HG02642 (cell line): ENCODE data around the gene RPS14.
"Not testable (repeated sequence)": the region's sequence is repeated elsewhere in the genome, so short reads cannot be mapped to it uniquely, and the experiment has no call there.

Experiments used
- ATAC-seq: cut with Tn5 transposase; IDR thresholded peaks from one replicate; pipeline ENCODE4 v1.9.1; 2021; ENCODE audit warnings: mild to moderate bottlenecking; ENCODE audit not compliant: unreplicated experiment, poor library complexity

Gene RPS14

DNA sequence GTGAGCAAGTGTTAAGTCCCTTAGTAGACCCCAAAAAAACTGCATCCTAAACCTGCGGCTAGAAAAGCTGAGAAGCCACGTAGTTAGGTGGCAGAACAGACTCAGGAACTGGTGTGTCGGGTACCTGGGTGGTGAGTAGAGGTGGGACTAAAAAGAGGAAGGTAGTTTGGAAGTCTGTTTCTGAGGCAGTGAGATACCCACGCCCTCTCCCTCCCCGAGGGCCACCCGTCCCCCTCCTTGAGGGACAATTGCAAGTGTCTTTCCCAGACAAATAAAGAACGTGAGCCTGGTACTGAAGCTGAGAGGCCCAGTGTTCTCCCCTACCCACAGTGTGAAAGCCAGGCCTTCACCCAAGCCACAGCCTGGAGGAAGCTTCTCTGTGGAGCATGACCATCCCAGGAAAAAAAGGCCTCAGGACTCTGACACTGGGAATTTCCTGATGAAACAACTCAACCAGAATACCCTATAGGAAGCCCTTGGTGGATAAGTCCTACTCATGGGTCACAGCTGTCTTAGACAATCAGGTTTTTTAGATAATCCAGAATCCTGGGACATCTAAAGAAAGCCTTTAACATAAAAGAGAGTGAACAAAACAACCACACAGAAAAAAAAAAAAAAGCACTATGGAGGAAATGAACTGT lies 29.8 kb downstream of the RPS14 start:
- ATAC-seq, result no peak

DNA sequence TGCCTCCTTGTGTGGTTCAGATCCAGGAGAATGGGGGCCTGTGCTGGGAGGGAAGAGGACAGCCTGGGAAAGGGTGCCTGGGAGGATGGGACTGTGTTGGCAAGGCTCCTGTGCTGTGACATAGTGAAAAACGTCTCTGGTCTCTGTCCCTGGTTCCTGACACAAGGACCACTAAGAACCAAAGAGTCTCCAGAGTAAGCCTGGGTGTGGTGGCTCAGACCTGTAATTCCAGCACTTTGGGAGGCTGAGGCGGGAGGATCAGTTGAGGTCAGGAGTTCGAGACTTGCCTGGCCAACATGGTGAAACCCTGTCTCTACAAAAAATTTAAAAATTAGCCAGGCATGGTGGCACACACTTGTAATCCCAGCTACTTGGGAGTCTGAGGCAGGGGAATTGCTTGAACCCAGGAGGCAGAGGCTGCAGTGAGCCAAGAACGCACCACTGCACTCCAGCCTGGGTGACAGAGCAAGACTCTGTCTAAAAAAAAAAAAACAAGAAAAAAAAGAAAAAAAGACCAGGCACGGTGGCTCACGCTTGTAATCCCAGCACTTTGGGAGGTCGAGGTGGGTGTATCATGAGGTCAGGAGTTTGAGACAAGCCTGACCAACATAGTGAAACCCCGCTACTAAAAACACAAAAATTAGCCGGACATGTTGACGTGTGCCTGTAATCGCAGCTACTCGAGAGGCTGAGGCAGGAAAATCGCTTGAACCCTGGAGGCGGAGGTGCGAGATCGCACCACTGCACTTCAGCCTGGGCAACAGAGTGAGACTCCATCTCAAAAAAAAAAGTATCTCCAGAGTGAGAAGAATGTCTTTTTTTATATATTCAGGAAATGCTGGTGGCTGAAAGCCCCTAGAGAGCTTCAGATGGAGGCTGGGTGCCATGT lies 35.4 kb downstream of the RPS14 start:
- not testable (repeated sequence) for ATAC-seq

DNA sequence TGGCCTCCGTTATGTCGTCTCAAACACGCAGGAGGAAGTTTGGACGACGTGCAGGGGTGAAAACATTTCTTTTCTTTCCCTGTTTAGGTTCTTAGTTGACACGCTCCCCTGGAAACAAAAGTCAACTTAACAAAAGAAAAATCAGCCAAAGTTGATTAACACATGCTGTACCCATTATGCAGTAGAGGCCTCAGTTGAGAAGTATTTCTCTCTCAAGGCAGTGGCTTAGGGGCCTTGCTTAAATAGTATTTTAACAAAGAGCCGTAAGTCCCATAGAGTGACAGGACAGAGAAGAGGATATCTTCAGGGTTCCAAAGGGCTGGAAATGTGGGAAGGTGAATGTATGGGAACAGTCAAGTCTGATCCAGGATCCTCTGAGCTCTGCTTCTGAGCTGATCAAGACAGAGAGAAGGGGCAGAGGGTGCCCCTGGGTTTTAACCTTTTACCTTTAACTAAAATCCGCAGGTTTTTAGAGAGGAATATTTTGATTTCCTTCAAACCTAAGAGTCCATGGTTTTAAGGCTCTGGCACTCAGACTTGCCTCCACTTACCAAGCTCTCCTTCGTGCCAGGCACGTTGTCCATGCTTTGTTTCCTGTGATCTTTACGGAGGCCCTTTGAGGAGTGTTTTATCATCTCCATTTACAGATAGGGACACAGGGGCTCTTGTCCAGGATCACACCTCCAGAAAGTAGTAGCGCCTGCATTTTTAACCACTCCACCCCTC lies 36.2 kb downstream of the RPS14 start:
- ATAC-seq, result no peak

DNA sequence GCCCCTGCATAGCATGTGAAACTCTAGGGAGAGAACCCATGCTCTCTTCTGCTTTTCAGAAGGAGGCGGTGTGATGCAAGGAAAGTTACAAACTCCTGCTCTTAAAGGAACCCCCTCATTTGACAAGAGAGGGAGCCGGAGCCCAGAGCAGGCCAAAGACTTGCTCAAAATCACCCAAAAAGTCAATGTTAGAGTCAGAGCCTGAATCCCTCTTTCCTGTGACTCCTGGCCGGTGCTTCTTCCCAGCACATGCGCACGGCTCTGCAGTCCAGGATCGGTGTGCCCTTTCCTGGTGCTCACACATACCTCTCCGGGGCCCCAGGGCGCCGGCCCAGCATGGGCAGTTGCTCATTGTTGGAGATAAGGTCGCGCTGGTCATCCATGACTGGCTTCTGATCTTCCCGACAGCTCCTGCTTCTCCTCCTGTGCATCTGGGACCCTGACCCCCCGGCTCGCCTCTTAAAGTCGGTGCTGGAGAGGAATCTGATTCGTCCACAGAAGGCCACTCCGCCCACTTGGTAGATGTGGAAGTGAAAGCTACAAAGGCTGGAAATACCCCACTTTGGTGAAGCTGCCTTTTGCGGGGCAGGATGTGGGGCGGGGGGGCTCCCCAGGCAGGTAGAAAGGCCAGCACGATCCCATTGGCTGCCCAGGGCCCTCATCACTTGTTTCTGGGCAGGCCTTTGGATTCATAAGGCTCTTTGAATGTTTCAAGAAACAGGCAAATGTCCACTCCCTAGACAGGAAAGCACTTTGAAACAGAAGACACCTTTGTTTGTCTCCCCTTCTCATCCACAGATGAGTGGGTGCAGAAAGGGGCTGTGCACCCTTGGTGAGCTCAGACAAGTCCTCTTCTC lies 37.0 kb downstream of the RPS14 start, which contains the start of gene CD74:
Gene CD74, minus strand, starts transcription at position 592 of the 857 bp plus-strand sequence. Its CDS starts 161 bp downstream, at position 431.
- peak; percentile 79 for ATAC-seq

DNA sequence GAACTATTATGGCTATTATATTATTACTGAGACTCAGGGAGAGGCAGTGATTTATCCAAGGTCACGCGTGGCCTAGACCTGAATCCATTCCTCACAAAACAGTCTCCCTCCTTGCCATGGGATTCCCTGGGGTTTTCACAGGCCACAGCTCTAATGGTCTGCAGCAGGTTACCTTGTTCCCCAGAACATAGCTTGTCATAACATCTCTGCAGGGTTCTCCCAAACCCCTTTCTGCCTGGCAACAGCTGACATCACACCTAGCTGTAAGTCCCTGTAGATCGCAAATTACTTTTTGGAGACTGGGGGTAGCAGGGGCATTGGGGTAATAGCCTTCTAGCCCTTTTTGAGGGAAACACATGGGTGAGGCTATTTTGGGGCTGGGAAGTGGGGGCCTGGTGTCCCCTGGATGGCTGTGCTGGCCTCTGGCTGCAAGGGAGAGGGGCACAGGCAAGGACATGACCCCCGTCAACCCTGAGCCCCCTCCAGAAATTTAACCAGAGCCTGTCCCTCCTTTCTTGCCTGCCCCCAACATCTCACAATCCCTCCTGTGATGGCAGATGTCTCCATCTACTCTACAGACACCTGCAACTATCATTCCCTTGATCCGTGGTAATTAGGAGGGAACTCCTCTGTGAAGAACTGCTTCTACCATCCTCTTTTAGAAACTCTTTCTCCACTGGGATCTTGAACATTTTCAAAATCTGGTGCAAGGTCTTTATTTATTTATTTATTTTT lies 38.1 kb downstream of the RPS14 start:
- no peak for ATAC-seq

DNA sequence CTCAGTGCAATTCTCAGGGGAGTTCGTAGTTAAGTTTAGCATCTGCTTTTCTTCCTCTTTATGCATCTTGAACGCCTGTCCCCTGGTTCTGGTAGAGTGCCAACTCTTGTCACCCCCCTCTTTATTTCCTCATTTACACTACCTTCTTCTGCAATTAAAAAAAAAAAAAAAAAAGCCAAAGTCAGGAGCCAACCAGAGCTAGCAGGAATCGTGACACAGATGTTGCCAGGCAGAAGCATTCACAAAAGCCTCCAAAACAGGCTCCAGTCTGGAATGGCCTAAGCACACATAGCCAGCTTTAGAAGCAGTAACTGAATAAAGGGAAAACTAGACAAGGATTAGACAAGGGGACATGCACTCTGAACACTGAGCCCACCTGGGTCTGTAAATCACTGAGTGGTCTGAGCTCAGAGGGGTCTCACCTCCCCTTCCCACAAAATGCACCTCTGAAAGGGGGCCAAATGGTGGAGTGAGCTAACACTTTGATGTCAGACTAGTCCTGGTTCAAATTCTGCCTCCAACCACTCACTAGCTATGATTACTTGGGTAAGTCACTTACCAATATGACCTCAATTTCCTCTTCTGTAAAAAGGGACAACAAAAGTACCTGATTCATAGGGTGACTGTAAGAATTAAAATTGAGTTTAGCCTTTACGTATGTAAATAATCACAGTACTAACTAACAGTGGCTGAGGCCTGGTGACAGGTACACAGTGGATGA lies 38.9 kb downstream of the RPS14 start:
- ATAC-seq, result no peak

DNA sequence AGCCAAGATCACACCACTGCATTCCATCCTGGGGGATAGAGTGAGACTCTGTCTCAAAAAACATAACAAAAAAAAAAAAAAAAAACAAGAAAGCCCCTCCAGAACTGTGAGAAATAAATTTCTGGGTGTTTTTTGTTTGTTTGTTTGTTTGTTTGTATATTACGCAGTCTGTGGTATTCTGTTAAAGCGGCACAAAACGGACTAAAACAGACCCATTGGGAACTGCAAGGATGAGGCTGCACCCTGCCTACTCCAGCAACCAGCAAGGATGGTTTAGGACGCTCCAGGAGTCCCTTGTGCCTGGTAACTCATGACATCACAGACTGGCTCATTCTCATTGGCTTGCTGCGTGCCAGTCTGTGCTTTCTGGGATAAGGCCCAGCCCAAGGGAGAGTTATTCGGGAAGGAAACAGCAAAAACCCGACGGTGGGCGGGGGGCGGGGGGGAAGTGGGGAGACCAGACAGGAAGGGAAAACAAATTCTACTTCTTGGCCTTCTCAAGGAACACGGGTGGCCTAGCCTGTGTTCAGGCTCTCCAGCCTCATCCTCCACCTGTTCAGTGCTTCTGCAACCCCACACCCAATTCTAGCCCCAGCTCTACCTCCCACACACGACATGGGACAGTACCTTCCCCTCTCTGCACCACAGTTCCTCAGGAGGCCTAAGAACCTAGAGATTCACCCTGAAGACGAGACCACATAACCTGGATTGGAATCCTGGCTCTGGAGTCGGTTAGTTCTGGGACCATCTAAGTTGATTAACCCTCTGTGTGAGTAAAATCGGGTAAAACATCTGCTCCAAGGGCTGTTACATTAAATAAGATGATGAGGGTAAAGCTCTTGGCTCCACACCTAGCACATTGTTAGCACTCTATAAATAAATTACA lies 39.7 kb downstream of the RPS14 start:
- peak; percentile 37 for ATAC-seq

DNA sequence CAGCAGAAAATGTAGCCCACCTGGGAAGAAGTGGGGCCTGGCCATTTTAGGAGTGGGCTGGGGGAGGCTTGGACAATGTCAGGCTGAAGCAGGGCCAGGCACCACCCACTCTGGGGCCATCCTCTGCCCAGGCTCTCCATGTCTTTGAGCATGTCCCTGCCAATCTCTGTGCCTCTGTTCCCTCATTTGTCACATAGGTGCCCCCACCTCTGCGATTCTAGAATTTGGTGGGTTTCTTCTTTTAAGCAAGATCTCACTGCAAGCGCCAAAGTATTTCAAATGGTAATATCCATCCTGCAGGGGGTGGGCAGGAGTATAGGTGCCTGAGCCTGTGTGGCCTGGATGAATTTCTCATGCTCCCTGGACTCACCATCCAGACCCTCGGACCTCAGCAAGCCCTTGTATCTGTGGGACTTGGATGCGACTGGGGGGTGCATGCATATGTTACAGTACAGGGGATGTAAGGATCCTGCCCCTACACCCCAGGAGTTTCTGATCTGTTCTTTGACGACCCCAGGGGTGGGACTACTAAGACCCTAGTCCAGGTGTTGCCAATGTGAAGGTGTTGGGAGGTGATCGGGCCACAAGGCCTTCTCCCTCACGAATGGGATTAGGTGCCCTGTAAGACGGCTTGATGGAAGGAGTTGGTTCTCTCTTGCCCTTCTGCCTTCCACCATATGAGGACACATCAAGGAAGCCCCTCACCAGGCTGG lies 41.2 kb downstream of the RPS14 start:
- no peak for ATAC-seq

DNA sequence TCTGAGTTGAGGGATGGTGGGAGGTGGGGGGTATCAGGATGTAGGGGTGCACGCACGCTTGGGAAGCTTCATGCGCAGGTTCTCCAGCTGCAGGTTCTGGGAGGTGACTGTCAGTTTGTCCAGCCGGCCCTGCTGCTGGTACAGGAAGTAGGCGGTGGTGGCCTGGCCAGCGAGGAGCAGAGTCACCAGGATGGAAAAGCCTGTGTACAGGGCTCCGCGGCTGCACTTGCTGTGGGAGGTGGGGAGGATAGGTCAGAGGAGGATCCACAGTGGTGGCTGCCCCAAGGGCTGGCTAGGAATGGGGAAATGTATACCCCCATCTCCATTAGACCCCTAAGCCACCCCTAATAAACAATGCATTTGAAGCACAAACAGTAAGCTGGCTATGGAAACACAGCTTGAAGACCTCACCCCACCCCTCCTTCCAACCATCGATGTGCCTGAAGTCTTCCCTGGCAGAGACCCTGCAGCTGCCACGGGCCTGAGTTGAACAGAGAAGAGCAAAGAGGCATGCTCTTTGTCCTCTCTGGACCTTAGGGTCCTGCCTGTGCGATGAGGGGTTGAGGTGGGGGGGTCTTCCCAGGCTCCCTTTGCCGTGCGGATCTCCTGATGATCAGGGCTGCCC lies 42.3 kb downstream of the RPS14 start:
- ATAC-seq, result no peak

DNA sequence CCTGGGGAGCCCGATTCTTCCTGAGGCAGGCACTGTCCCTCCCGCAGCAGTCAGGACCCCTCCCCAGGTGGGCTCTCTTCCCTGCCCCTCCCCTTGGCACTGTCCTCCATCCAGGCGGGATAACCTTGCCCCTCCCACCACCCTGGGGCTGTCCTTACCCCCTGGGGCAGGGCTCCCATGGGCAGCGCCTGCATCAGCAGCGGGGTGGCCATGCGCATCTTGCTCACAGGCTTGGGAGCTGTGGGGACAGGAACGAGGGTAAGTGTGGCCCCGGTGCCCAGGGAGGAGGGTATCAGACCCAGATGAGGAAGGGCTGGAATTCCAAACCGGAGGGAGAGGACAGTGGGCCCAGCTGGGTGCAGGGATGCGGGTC lies 42.8 kb downstream of the RPS14 start:
- ATAC-seq, result no peak

DNA sequence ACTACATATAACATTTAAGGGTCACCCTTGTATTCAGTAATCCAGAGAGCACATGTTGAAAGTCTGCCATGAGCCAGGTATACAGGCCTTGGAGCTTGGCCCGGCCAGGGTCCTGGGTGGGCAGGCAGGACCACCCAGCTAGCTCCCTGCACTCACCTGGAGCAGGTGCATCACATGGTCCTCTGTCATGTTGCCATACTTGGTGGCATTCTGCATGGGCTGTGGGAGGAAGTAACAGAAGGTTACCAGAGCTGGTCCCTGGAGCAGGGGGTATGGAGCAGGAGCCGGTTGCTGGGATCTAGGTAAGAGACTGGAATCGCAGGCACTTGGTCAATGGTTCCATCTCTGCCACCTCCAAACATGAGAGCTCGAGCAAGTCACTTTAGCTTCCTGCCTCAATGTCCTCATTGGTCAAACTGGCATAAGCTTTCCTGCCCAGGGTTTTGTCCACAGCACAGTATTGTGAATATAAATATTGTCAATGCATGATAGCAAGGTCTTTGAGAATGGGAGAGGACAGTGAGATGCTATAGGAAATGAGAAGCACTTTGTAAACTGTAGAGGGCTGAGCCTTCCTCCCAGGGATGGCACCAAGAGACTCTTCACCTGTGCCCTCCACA lies 43.3 kb downstream of the RPS14 start:
- no peak for ATAC-seq

DNA sequence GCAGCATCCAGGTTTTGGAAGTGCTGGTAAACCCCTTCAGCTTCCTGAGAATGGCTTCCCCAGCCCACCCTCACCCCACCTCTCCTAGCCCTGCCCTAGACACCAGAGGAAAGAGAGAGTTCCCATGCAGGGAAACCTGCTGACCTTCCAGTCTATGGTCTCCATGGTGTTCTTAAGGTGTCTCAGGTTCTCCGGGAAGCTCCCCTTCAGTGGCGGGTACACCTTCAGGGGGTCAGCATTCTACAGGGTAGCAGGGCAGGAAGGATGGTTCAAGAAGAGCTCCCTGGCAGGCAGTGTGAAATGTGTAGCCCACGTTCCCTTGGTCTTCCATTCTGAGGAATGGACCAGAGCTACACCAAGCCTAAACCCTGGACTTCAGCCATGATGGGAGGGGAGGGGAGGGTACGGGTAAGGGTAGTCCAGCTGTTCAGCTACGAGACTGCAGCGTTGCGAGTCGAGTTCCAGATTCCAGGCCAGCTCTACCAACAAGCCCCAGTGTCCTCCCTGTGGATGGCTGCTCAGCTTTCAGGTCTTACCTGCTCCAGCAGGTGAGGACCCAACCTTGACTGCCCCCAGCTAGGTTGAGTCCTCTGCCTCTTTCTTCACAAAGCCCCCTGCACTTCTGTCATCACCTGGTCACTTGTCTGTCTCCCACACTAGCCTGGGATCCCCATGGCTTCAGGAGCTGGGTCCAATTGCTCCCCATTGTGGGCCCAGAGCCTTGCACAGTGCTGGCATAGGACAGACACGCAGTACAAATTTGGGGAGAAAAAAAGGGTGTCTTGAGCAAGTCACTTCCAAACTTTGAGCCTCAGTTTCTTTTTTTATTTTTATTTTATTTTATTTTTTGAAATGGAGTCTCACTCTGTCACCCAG lies 44.4 kb downstream of the RPS14 start:
- no peak for ATAC-seq

DNA sequence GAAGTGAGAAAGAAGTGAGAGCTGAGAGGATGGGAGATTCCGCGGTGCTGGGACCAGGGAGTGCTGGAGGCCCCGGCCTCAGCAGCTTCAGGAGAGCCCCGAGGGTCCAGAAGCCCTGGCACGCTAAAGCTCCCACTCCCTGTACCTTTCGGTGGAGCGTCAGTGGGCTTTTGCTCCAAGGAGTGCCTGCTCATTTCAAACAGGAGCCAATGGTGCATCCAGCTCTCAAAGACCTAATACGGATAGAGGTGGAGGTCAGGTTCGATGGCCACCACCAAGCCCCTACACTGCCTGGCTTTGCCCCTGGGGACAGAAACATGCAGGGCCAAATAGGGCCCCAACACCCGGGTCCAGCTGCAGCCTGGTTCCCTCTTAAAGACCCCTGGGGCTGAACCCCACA lies 45.0 kb downstream of the RPS14 start:
- ATAC-seq, result no peak

DNA sequence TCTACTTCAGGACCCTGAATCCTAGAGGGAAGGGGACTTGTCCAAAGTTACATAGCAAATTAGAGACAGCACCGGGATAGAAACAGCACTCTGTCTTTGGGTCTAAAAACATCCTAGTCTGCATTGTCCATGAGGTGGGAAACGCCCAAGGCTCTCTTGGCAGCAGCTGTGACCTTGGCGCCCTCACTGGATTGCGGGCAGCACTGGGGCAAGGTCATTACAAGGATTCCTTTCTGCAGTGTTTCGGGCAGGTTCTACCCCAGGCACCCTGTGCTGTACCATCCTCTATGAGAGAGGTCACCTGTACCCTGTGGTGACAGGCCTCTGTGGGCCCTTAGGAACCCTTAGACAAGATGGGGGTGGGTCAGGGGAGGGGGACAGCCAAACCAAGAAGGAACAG lies 45.4 kb downstream of the RPS14 start:
- ATAC-seq, result no peak

DNA sequence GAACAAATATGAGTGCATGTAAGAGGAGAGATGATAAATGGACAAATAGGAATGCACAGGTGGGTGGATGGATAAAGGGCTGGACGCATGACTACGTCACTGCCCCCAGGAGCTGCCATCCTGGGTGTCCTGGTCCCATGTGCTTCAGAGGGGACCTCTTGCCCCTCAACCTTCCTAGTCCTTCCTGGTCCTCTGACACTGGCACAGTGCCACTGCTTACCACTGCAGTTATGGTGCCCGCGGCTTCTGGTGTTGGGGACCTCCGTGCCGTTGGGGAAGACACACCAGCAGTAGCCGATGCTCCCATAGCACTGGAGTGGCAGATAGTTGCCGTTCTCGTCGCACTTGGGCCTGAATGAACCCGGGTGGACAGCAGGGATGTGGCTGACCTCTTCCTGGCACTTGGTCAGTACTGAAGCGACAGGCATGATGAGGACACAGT lies 46.6 kb downstream of the RPS14 start:
- no peak for ATAC-seq
